Measurements from ENCODE around the gene ORC5.
"Not testable (repeated sequence)": the region's sequence is repeated elsewhere in the genome, so short reads cannot be mapped to it uniquely, and the experiment has no call there.

Gene ORC5

GRCh38 chr7:104179178-104179577 lies 28.6 kb downstream of the ORC5 start:
- DNase-seq = no peak

- DNase-seq = not testable (repeated sequence)
Observed at GRCh38 chr7:104177565-104178083, 30.2 kb downstream of the ORC5 start.

- no peak for DNase-seq
Observed at GRCh38 chr7:104176332-104176731, 31.5 kb downstream of the ORC5 start.

- DNase-seq = no peak
Observed at GRCh38 chr7:104175361-104175984, 32.3 kb downstream of the ORC5 start.

GRCh38 chr7:104174798-104175197 lies 33.0 kb downstream of the ORC5 start:
- DNase-seq = no peak

GRCh38 chr7:104162081-104162480 lies 45.7 kb downstream of the ORC5 start:
- DNase-seq = no peak

- DNase-seq = no peak
Observed at GRCh38 chr7:104161244-104161643, 46.6 kb downstream of the ORC5 start.

GRCh38 chr7:104160375-104160774 lies 47.4 kb downstream of the ORC5 start:
- DNase-seq = no peak

- peak; percentile 19 for DNase-seq
Observed at GRCh38 chr7:104156842-104157277, 51.0 kb downstream of the ORC5 start.

GRCh38 chr7:104153287-104153686 lies 54.5 kb downstream of the ORC5 start:
- DNase-seq = no peak

GRCh38 chr7:104152468-104152867 lies 55.3 kb downstream of the ORC5 start:
- no peak for DNase-seq

GRCh38 chr7:104150470-104150869 lies 57.3 kb downstream of the ORC5 start:
- no peak for DNase-seq

- DNase-seq = no peak
Observed at GRCh38 chr7:104149822-104150221, 58.0 kb downstream of the ORC5 start.

- DNase-seq = no peak
Observed at GRCh38 chr7:104142147-104142546, 65.7 kb downstream of the ORC5 start.

GRCh38 chr7:104137971-104138370 lies 69.8 kb downstream of the ORC5 start:
- DNase-seq = no peak

- DNase-seq = no peak
Observed at GRCh38 chr7:104137511-104137910, 70.3 kb downstream of the ORC5 start.

- DNase-seq = no peak
Observed at GRCh38 chr7:104136981-104137380, 70.8 kb downstream of the ORC5 start.

GRCh38 chr7:104136561-104136960 lies 71.3 kb downstream of the ORC5 start:
- DNase-seq = no peak

- DNase-seq = no peak
Observed at GRCh38 chr7:104135760-104136558, 71.9 kb downstream of the ORC5 start.

GRCh38 chr7:104133238-104133637 lies 74.6 kb downstream of the ORC5 start:
- DNase-seq = no peak

GRCh38 chr7:104130726-104131125 lies 77.1 kb downstream of the ORC5 start:
- no peak for DNase-seq

GRCh38 chr7:104127204-104127603 lies 80.6 kb downstream of the ORC5 start:
- no peak for DNase-seq

- no peak for DNase-seq
Observed at GRCh38 chr7:104126411-104126841, 81.4 kb downstream of the ORC5 start.

GRCh38 chr7:104124893-104125477 lies 82.8 kb downstream of the ORC5 start:
- no peak for DNase-seq

Measured in SHP77 treated with DMSO at 0.1 percent for 48 hours (cell line).